K562 (cell line): ENCODE measurements around the gene ZRANB1. TPM values are rescaled to one million over a fixed set of nuclear protein-coding genes. Genes with fewer than 3 reads are reported as not detected.

Experiments
- ATAC-seq: fragments of 200-7000 bp; cut with Tn5 transposase; 3 replicates; pipeline ENCODE4 v1.9.1; 2020; ENCODE audit warnings: moderate library complexity
- BruUV-seq: library from RNA; stranded (reverse); fragments of 400-500 nt; replicated peaks from 2 replicates; lab custom pipeline; 2021; lab: Mats Ljungman, UMichigan
- CTCF ChIA-PET: fragments of 300-600 bp; formaldehyde crosslinking; extraction: SDS; loops from one replicate; lab custom pipeline; 2021; ENCODE audit warnings: low intra/inter-chr PET ratio; lab: Yijun Ruan, JAX
- POLR2A ChIA-PET: fragments of 300-600, 350-650 bp; sonication (Branson Sonifier 250); formaldehyde crosslinking; extraction: SDS; loops from one replicate; lab custom pipeline; 2021; ENCODE audit warnings: antibody characterized with exemption, inconsistent platforms; lab: Yijun Ruan, JAX
- DNase-seq, 4 experiments: peaks; one replicate each; pipeline versions ENCODE4 v3.0.0 to v3.0.0-alpha.2; 2011 to 2018; ENCODE audit warnings: low spot score in 3 of 4, mixed read lengths in 3 of 4; ENCODE audit errors: extremely low read depth in 1 of 4
- FAIRE-seq: peaks from 2 replicates; lab custom pipeline; 2011; peaks lifted over from hg19 to GRCh38; lab: Jason Lieb, UNC
- H2AFZ ChIP-seq: 2 replicates; pipeline ENCODE4 v1.6.0; 2011; ENCODE audit warnings: low read depth, low read length, control low read depth, inconsistent platforms
- H3K27ac ChIP-seq: fragments of 200-600 bp; 3 replicates; pipeline ENCODE4 v1.8.0; 2011; ENCODE audit warnings: low read depth, mild to moderate bottlenecking, control low read depth, inconsistent platforms, low read length, moderate library complexity, mixed read lengths; ENCODE audit errors: extremely low read depth
- H3K27me3 ChIP-seq, 2 experiments: fragments of 300-600 bp in 1 of 2; 2 replicates in 1 of 2; 3 replicates in 1 of 2; pipeline versions ENCODE4 v1.6.0 to v1.8.0; 2011; ENCODE audit warnings: inconsistent platforms in 2 of 2, low read length in 2 of 2, mild to moderate bottlenecking in 1 of 2, mixed read lengths in 1 of 2, moderate library complexity in 1 of 2; ENCODE audit not compliant: control insufficient read depth in 2 of 2, insufficient read depth in 2 of 2
- H3K36me3 ChIP-seq: fragments of 300-600 bp; 3 replicates; pipeline ENCODE4 v1.8.0; 2011; ENCODE audit warnings: mild to moderate bottlenecking, low read length, inconsistent platforms; ENCODE audit not compliant: control insufficient read depth, insufficient read depth
- H3K4me1 ChIP-seq, 2 experiments: fragments of 200-600 bp in 1 of 2; replicated peaks in 1 of 2; 2 replicates in 1 of 2; 3 replicates in 1 of 2; pipeline versions ENCODE4 v1.5.1 to v1.8.0; 2011; ENCODE audit warnings: inconsistent platforms in 2 of 2, low read length in 2 of 2, mild to moderate bottlenecking in 1 of 2, mixed read lengths in 1 of 2, moderate library complexity in 1 of 2; ENCODE audit not compliant: control insufficient read depth in 2 of 2, insufficient read depth in 2 of 2
- H3K4me2 ChIP-seq: 2 replicates; pipeline ENCODE4 v1.6.1; 2011; ENCODE audit warnings: low read length, control low read depth, inconsistent platforms, mixed read lengths; ENCODE audit not compliant: insufficient read depth
- H3K4me3 ChIP-seq: fragments of 200-600 bp; sonication (generic), shearing (Covaris generic); 2 replicates; pipeline ENCODE4 v1.5.1; 2016; ENCODE audit warnings: control low read depth, inconsistent platforms
- H3K79me2 ChIP-seq: fragments of 200-600 bp; 3 replicates; pipeline ENCODE4 v1.8.0; 2011; ENCODE audit warnings: low read length, inconsistent platforms; ENCODE audit not compliant: control insufficient read depth, insufficient read depth
- H3K9ac ChIP-seq, 2 experiments: 2 replicates each; pipeline versions ENCODE4 v1.6.0 to v1.6.1; 2011; ENCODE audit warnings: low read depth in 2 of 2, low read length in 2 of 2, control low read depth in 1 of 2, inconsistent platforms in 1 of 2, mild to moderate bottlenecking in 1 of 2, mixed read lengths in 1 of 2; ENCODE audit not compliant: insufficient read depth in 1 of 2
- H3K9me1 ChIP-seq: one replicate; pipeline ENCODE4 v1.6.0; 2011; ENCODE audit warnings: inconsistent platforms, mild to moderate bottlenecking, low read length, moderate library complexity; ENCODE audit not compliant: control insufficient read depth, insufficient read depth
- H3K9me3 ChIP-seq: replicated peaks from 2 replicates; pipeline ENCODE4 v1.5.1; 2011; ENCODE audit warnings: low read depth, low read length, inconsistent platforms; ENCODE audit not compliant: control insufficient read depth, insufficient read depth
- H4K20me1 ChIP-seq: replicated peaks from 2 replicates; pipeline ENCODE4 v1.6.1; 2011; ENCODE audit warnings: low read length, inconsistent platforms, mixed read lengths; ENCODE audit not compliant: control insufficient read depth, insufficient read depth
- BRD9 ChIP-seq: fragments of 450-650 bp; IDR thresholded peaks from 2 replicates; pipeline ENCODE4 v1.6.1; 2018; ENCODE audit warnings: low read depth; ENCODE audit not compliant: partially characterized antibody
- CBFB ChIP-seq: sonication (generic); formaldehyde crosslinking; IDR thresholded peaks from 2 replicates; pipeline ENCODE4 v1.4.0; 2020; ENCODE audit warnings: mild to moderate bottlenecking, missing genetic modification reagents
- CHD2 ChIP-seq: IDR thresholded peaks from 2 replicates; pipeline ENCODE4 v1.6.1; 2011; ENCODE audit warnings: low read depth, low read length
- ETV5 ChIP-seq: sonication (generic); formaldehyde crosslinking; IDR thresholded peaks from 2 replicates; pipeline ENCODE4 v1.4.0; 2020; ENCODE audit warnings: low read depth, mild to moderate bottlenecking, missing genetic modification reagents
- EZH2 ChIP-seq: IDR thresholded peaks from 2 replicates; pipeline ENCODE4 v1.6.1; 2012; ENCODE audit warnings: low read depth, mild to moderate bottlenecking, inconsistent platforms, low read length, borderline replicate concordance
- FOXA1 ChIP-seq: fragments of 450-650 bp; IDR thresholded peaks from 2 replicates; pipeline ENCODE4 v1.6.1; 2016; ENCODE audit warnings: mild to moderate bottlenecking, borderline replicate concordance
- MCM2 ChIP-seq: fragments of 450-650 bp; IDR thresholded peaks from 2 replicates; pipeline ENCODE4 v1.6.1; 2017; ENCODE audit warnings: low read depth, mild to moderate bottlenecking
- MYC ChIP-seq, 2 experiments: fragments of 250-450 bp in 1 of 2; sonication (Bioruptor Pico) in 1 of 2; IDR thresholded peaks; 2 replicates each; pipeline versions ENCODE4 v1.5.1 to v1.6.1; 2012 to 2021; ENCODE audit warnings: low read depth in 2 of 2, borderline replicate concordance in 1 of 2, improper control_type of control experiment in 1 of 2, low read length in 1 of 2, mild to moderate bottlenecking in 1 of 2, moderate library complexity in 1 of 2
- OTX1 ChIP-seq: fragments of 450-650 bp; formaldehyde crosslinking; IDR thresholded peaks from 2 replicates; pipeline ENCODE4 v1.4.0; 2022; ENCODE audit warnings: mild to moderate bottlenecking
- RUNX1 ChIP-seq: sonication (generic); IDR thresholded peaks from 2 replicates; pipeline ENCODE4 v1.6.1; 2016; ENCODE audit warnings: antibody characterized with exemption, low read depth
- SNRNP70 ChIP-seq: fragments of 200-400 bp; formaldehyde crosslinking; optimal IDR thresholded peaks from 2 replicates; pipeline ENCODE3; 2017; ENCODE audit warnings: low read depth, low read length
- ZC3H8 ChIP-seq: fragments of 450-650 bp; IDR thresholded peaks from 2 replicates; pipeline ENCODE4 v1.6.1; 2017
- ZNF3 ChIP-seq: fragments of 250-450 bp; sonication (Bioruptor Pico); IDR thresholded peaks from 2 replicates; pipeline ENCODE4 v1.5.0; 2021; ENCODE audit warnings: mild to moderate bottlenecking, moderate library complexity
- WGBS: fragments of 100-300 bp; shearing (Covaris generic); methylation state at CpG from one replicate; pipeline ENCODE4 v1.1.6; 2016; ENCODE audit warnings: low coverage, mixed read lengths; ENCODE audit not compliant: insufficient coverage; ENCODE audit errors: missing lambda C conversion rate; 5-methylcytosine and 5-hydroxymethylcytosine counted together
- in situ Hi-C: fragments of 300-500 bp; cut with MboI; formaldehyde crosslinking; loops from 4 replicates; pipeline ENCODE4 v1.15.0; 2018; ENCODE audit warnings: inconsistent platforms, mixed read lengths
- intact Hi-C: fragments of 100-400 bp; cut with micrococcal nuclease; formaldehyde crosslinking; loops from 2 replicates; pipeline ENCODE4 v1.14.2; 2022
- polyA plus RNA-seq, 8 experiments: library from polyadenylated mRNA; depleted of rRNA in 4 of 8; stranded (reverse) in 5 of 8; unstranded in 3 of 8; fragments of >200 nt; fragmentation: Nextera tagmentation in 2 of 8; fragmentation: Illumina TruSeq in 1 of 8; extraction: Ambion mirVana in 2 of 8; extraction: Trizol in 1 of 8; gene quantifications; 2 replicates each; pipeline versions ENCODE4 v1.2.1 to v1.2.3, GENCODE V29; 2011 to 2014; ENCODE audit warnings: inconsistent platforms in 1 of 8, missing spikeins in 1 of 8
- total RNA-seq, 7 experiments: library from RNA; depleted of rRNA in 6 of 7; stranded (reverse); fragments of >200 nt in 6 of 7; fragmentation: Illumina TruSeq in 2 of 7; extraction: Trizol in 2 of 7; gene quantifications; 2 replicates each; pipeline versions ENCODE4 v1.2.1 to v1.2.3, GENCODE V29; 2011 to 2021; ENCODE audit warnings: low replicate concordance in 1 of 7
- TF ChIP-seq, protein P1 (sequence below): fragments of 250-450 bp; sonication (Bioruptor Pico); IDR thresholded peaks from 2 replicates; pipeline ENCODE4 v1.6.1; 2021; ENCODE audit warnings: mild to moderate bottlenecking
- TF ChIP-seq, protein P2 (sequence below): sonication (generic); formaldehyde crosslinking; IDR thresholded peaks from 2 replicates; pipeline ENCODE4 v1.8.1; 2023; ENCODE audit warnings: mild to moderate bottlenecking, missing genetic modification reagents
- TF ChIP-seq, protein P3 (sequence below): sonication (generic); formaldehyde crosslinking; IDR thresholded peaks from 2 replicates; pipeline ENCODE4 v1.8.0; 2022; ENCODE audit warnings: mild to moderate bottlenecking, missing genetic modification reagents

ZRANB1 gene
- total and polyA plus RNA-seq, 9 of the 15 experiments (the other 6 are each of a cell fraction or from before 2014, with no cell fraction given): 0.07 to 1.1 (median 0.64) TPM

DNA sequence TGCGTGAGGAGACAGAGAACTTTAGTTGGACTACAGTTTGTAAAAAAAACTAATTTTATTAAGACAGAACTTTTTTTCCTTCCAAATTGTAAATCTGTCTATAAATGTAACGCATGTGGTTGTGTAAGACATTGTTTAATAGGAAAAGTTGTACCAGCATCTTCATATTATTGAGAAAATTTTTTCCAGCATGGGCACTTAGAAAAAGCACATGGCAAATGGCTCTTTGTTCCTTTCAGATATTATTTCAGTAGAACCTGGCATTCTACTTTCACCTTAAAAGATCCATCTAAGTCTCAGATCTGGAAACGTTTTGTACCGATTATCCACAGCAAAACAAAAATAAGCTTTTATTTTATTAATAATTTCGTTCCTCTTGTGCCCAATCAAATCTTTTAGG, 43.2 kb downstream of the ZRANB1 start:
- no CpG with 5 or more reads among the region's 5 CpGs for WGBS
- no peak for ATAC-seq

More for the DNA sequence above, 43.2 kb downstream of the ZRANB1 start:
- Histone ChIP-seq H3K27ac (no peak overlapping the region), H3K79me2 (no peaks in the 10 kb centered on the region), H3K4me1 (no peaks in the 10 kb centered on the region), H3K9me3 (no peaks in the 10 kb centered on the region), H2AFZ (no peak overlapping the region), H4K20me1 (no peaks in the 10 kb centered on the region), H3K4me2 (no peak overlapping the region), H3K27me3 (no peaks in the 10 kb centered on the region), H3K9me1 (no peaks in the 10 kb centered on the region), H3K9ac (no peak overlapping the region), H3K36me3 (no peaks in the 10 kb centered on the region), H3K4me3 (no peak overlapping the region)
- FAIRE-seq: no peak
- no peak for TF ChIP-seq MCM2
- TF ChIP-seq MYC (IDR thresholded peaks at IDR 0.05; ENCODE audit: low read depth, low read length): no peak
- TF ChIP-seq MYC (CRISPR knock-in tag; IDR thresholded peaks at IDR 0.05; ENCODE audit: borderline replicate concordance, low read depth): no peak
- no peak for TF ChIP-seq BRD9
- TF ChIP-seq, protein P1, sequence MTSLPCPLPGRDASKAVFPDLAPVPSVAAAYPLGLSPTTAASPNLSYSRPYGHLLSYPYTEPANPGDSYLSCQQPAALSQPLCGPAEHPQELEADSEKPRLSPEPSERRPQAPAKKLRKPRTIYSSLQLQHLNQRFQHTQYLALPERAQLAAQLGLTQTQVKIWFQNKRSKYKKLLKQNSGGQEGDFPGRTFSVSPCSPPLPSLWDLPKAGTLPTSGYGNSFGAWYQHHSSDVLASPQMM (CRISPR knock-in tag): no peak
- no peak for TF ChIP-seq OTX1 (CRISPR knock-in tag)
- TF ChIP-seq ZNF3: no peak
- TF ChIP-seq SNRNP70: no peak
- no peak for TF ChIP-seq ZC3H8
- no peak for TF ChIP-seq RUNX1
- TF ChIP-seq FOXA1: no peak
- TF ChIP-seq CBFB (CRISPR knock-in tag): no peak
- TF ChIP-seq, protein P2, sequence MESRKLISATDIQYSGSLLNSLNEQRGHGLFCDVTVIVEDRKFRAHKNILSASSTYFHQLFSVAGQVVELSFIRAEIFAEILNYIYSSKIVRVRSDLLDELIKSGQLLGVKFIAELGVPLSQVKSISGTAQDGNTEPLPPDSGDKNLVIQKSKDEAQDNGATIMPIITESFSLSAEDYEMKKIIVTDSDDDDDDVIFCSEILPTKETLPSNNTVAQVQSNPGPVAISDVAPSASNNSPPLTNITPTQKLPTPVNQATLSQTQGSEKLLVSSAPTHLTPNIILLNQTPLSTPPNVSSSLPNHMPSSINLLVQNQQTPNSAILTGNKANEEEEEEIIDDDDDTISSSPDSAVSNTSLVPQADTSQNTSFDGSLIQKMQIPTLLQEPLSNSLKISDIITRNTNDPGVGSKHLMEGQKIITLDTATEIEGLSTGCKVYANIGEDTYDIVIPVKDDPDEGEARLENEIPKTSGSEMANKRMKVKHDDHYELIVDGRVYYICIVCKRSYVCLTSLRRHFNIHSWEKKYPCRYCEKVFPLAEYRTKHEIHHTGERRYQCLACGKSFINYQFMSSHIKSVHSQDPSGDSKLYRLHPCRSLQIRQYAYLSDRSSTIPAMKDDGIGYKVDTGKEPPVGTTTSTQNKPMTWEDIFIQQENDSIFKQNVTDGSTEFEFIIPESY (CRISPR knock-in tag): no peak
- no peak for TF ChIP-seq EZH2
- TF ChIP-seq, protein P3, sequence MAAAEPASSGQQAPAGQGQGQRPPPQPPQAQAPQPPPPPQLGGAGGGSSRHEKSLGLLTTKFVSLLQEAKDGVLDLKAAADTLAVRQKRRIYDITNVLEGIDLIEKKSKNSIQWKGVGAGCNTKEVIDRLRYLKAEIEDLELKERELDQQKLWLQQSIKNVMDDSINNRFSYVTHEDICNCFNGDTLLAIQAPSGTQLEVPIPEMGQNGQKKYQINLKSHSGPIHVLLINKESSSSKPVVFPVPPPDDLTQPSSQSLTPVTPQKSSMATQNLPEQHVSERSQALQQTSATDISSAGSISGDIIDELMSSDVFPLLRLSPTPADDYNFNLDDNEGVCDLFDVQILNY (CRISPR knock-in tag): no peak
- no peak for TF ChIP-seq CHD2
- TF ChIP-seq ETV5 (CRISPR knock-in tag): no peak
- BruUV-seq: no TSS peak
- no peak for DNase-seq
- intact Hi-C loops: no loop called here
- ChIA-PET POLR2A (no interaction called here), CTCF (no interaction called here)
- in situ Hi-C loops: no loop called here
